Activated CD4-positive, alpha-beta T cell treated with anti-CD3 and anti-CD28 coated beads, Interleukin-2, Interleukin-4, amounts not matched to agents 100 ng/mL and 50 ng/mL, durations not matched to agents 16 hours and 8 hours (primary cell): ENCODE measurements around the gene SIL1.
"Not testable (repeated sequence)": the region's sequence is repeated elsewhere in the genome, so short reads cannot be mapped to it uniquely, and the experiment has no call there.

Experiments used
- DNase-seq: peaks from one replicate; pipeline ENCODE4 v3.0.0-alpha.2; 2020; ENCODE audit warnings: low spot score

SIL1 gene

DNA sequence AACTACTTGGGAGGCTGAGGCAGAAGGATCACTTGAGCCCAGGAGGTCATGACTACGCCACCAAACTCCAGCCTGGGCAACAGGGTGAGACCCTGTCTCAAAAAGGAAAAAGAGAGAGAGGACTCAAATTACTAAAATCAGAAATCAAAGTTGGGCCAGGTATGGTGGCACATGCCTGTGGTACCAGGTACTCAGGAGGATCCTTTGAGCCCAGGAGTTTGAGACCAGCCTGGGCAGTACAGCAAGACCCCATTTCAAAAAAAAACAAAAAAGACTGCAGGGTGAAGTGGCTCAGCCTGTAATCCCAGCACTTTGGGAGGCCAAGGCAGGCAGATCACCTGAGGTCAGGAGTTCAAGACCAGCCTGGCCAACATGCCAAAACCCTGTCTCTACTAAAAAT lies 23.8 kb downstream of the SIL1 start:
- not testable (repeated sequence) for DNase-seq

DNA sequence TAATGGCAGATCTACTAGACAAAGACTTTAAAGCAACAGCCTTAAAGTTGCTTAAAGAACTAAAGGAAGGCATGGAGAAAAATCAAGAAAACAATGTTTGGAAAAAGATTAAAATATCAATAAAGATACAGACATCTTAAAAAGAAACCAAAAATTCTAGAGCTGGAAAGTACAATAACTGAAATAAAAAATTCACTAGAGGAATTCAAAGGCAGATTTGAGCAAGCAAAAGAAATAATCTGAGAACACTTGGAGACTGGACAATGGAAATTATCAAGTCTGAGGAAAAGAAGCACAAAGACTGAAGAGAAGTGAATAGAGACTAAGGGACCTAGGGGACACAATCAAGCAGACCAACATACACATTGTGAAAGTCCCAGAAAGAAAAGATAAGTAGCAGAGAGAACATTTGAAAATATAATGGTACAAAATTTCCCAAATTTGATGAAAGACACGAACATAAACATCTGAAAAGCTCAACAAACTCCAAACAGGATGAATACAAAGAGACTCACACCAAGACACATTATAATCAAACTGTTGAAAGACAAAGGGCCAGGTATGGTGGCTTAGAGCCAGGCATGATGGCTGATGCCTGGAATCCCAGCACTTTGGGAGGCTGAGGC lies 26.3 kb downstream of the SIL1 start:
- DNase-seq, result no peak

DNA sequence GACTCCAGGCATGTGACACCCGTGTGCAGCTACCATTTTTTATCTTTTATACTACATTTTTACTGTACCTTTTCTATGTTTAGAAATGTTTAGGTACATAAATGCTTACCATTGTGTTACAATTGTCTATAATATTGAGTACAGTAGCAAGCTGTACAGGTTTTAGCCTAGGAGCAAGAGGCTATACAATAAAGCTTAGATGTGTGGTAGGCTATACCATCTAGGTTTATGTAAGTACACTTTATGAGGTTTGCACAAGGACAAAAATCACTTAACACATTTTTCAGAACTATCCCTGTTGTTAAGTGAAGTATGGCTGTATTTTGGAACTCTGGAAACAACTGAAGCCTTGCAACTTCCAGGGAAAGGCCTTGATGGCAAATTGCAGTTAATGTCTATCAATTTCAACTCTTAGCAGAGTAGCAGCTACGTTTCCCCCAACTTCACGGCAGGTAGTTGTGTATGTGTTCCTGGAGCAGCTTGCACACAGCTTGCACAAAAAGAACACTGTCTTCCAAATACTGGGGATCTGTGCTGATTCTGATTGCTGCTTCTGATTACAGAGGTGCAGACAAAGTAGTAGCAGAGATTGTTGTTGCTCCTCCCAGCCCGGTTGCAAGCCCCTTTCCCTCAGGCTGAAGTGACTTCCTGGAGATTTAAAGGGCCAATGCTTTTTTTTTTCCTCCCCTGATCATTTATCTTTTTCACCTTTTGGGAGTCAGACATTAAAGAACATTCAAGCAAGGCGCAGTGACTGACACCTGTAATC lies 30.0 kb downstream of the SIL1 start:
- no peak for DNase-seq

DNA sequence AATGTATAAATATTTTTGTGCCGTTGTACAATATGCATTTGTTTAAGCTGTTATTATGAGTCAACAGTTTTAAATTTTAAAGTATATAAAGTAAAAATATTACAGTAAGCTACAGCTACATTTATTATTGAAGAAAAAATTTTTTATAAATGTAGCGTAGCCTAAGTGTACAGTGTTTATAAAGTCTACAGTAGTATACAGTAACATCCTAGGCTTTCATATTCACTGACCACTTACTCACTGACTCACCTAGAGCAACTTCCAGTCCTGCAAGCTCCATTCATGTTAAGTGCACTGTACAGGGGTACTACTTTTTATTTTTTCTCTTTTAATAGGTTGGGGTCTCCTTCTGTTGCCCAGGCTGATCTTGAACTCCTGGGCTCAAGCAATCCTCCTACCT lies 30.6 kb downstream of the SIL1 start:
- DNase-seq, result no peak

DNA sequence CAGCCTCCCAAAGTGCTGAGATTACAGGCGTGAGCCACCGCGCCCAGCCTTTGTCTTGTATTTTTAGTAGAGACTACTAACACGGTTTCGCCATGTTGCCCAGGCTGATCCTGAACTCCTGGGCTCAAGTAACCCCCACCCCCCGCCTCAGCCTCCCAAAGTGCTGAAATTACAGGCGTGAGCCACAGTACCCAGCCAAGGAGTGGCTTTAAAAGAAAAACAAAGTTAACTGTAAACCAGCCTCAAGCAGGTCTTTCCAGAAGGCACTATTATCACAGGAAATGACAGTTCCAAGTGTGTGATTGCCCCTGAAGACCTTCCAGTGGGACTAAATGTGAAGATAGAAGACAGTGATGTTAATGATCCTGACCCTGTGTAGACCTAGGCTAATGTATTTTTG lies 31.1 kb downstream of the SIL1 start:
- no peak for DNase-seq

DNA sequence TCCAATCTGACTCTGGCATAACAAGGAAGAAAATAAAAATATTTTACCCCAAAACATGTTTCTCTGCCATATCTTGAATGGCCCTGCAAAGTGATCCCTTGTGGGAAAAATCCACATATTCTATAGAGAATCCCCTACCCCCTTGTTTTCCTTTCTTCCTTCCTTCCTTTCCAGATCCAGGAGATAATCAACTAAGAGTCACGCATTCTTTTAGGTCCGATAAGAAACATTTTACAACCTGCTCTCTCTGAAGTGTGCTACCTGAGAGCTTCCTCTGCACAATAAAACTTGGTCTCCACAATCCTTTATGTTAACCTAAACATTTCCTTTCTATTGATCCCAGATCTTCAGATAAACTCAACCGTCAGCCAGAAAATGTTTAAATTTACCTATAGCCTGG lies 33.3 kb downstream of the SIL1 start:
- DNase-seq, result not testable (repeated sequence)

GRCh38 chr5:139164020-139164419 lies 34.1 kb downstream of the SIL1 start:
- DNase-seq, result no peak

GRCh38 chr5:139162448-139162847 lies 35.7 kb downstream of the SIL1 start:
- no peak for DNase-seq

DNA sequence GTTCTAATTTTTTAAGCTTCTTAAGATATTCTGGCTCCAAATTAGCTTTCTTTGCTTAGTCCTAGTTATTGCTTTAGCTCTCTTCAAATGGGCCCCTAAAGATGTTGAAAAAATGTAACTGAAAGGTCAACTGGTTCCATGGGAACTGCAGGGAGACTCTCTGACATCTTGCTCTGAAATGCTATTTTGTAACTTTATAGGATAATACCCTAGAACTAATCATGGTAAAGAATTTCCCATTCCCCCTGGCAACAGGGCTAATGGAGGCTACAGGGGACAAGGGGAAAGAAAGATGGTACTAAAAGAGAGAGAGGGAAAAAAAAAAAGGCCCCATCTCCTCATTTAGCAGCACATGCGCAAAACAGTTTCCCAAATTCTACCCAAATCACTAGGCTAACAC lies 39.4 kb downstream of the SIL1 start:
- DNase-seq, result no peak

- no peak for DNase-seq
Measured at GRCh38 chr5:139157556-139157955, 40.6 kb downstream of the SIL1 start.

GRCh38 chr5:139156814-139157213 lies 41.4 kb downstream of the SIL1 start:
- no peak for DNase-seq

GRCh38 chr5:139155333-139155732 lies 42.8 kb downstream of the SIL1 start:
- DNase-seq, result no peak

DNA sequence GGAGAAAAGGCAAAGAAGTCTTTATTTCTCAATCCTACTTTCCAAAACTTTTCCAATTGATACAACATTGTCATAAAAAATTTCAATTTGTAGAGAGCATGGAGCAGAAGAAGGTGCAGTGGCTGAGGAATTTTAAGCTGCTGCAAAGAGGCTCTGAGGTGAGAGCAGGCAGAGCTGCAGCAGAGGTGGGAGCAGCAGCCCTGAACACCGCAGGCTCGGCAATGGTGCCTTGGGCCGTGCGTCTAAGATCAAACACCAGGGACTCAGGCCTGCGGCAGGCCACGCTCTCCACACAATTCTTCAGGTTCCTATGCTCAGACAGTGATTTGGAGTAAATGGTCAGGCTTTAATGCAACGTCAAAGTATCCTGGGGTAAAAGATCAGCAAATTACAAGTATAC lies 46.3 kb downstream of the SIL1 start:
- no peak for DNase-seq

- DNase-seq, result no peak
Measured at GRCh38 chr5:139150367-139150999, 47.7 kb downstream of the SIL1 start.

GRCh38 chr5:139149477-139150199 lies 48.5 kb downstream of the SIL1 start:
- no peak for DNase-seq

- DNase-seq, result no peak
Measured at GRCh38 chr5:139148986-139149385, 49.2 kb downstream of the SIL1 start.

- DNase-seq, result no peak
Measured at GRCh38 chr5:139148306-139148705, 49.9 kb downstream of the SIL1 start.

DNA sequence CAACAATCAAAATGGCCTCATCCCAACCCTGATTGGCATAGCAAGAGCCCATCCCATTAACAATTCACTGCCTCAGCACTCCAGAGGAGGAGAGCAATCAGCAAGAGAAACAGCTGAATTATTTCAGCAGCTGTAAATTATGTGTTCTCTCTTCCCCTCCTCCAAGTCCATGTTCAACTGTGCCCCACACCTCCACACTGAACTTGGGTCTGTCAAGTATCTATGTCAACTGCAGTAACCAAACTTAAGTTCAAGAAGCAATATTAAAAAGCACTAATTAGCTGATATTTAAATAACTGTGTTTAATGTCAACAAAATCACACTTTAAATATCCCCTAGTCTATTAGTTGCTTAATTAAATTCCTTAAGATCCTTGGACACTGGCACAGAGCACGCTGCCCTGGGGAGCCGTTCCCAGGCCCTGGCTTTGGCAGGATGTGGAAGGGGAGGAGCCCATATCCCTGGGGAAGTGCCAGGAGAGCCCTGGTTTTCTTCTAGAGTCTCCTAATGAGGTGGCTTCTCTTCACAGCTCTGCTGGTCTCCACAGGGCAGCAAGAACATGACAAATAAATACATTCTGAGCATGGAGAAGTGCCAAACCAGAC lies 50.6 kb downstream of the SIL1 start:
- no peak for DNase-seq

GRCh38 chr5:139146809-139147482 lies 51.2 kb downstream of the SIL1 start:
- no peak for DNase-seq

- no peak for DNase-seq
Measured at GRCh38 chr5:139141446-139142204, 56.5 kb downstream of the SIL1 start.

- DNase-seq, result no peak
Measured at GRCh38 chr5:139140591-139141071, 57.5 kb downstream of the SIL1 start.
